Esophagus muscularis mucosa (tissue), 4 donors: ENCODE results near the gene TIGAR.
A peak's percentile ranks its signal among the peaks of the same experiment; 100 is the strongest.

Experiments
- CTCF ChIP-seq, 3 experiments: fragments of 200-600 bp in 2 of 3; fragments of 450-650 bp in 1 of 3; sonication (generic) in 2 of 3; IDR thresholded peaks; one replicate each; pipeline ENCODE4 v1.5.1; 2017 to 2019; ENCODE audit warnings: antibody characterized with exemption in 3 of 3, mild to moderate bottlenecking in 2 of 3, moderate library complexity in 1 of 3
- EP300 ChIP-seq: sonication (generic); formaldehyde crosslinking; IDR thresholded peaks from one replicate; pipeline ENCODE4 v1.6.1; 2017; ENCODE audit warnings: antibody characterized with exemption
- POLR2A ChIP-seq: fragments of 450-650 bp; IDR thresholded peaks from one replicate; pipeline ENCODE4 v1.6.1; 2017; ENCODE audit warnings: antibody characterized with exemption, moderate library complexity, mild to moderate bottlenecking, low read depth
- POLR2AphosphoS5 ChIP-seq, 2 donors: sonication (generic); formaldehyde crosslinking; IDR thresholded peaks; one replicate each; pipeline ENCODE4 v1.6.1; 2017; ENCODE audit warnings: antibody characterized with exemption in 2 of 2

- TF ChIP-seq EP300, result no peak
- peak in 2 of 3 experiments; percentile 25 to 44 for TF ChIP-seq CTCF (IDR thresholded peaks at IDR 0.05)
- TF ChIP-seq POLR2A, result no peak
- no peak for TF ChIP-seq POLR2AphosphoS5 (IDR thresholded peaks at IDR 0.05)
Measured at GRCh38 chr12:4356041-4356327, 35.0 kb downstream of the TIGAR start.
